Measurements from ENCODE around the gene VIPR2.

VIPR2 gene

GRCh38 chr7:159119026-159119741 lies 25.5 kb downstream of the VIPR2 start:
- FAIRE-seq, result no peak

DNA sequence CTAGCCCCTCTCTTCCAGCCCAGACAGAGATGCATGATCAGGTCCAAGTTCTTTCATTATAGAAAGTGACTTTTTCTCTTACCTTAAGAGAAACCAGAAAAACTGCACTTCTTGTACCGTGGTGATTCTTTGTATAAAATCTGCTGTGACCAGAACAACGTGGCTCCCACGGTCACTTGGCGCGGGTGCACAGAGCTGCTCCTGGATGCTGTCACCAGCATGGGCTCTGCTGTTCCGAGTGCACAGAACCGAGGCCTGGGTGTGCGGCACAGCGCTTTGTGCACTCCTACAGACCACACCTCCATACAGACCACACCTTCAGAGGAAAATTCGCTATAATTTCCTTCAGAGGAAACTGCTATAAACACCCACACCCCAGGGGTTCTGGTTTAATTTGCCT lies 26.0 kb downstream of the VIPR2 start:
- FAIRE-seq, result no peak

GRCh38 chr7:159118197-159118595 lies 26.5 kb downstream of the VIPR2 start:
- FAIRE-seq, result no peak

- no peak for FAIRE-seq
These were observed 27.1 kb downstream of the VIPR2 start for GRCh38 chr7:159117366-159118196.

- FAIRE-seq, result no peak
These were observed 27.9 kb downstream of the VIPR2 start for GRCh38 chr7:159116581-159117339.

DNA sequence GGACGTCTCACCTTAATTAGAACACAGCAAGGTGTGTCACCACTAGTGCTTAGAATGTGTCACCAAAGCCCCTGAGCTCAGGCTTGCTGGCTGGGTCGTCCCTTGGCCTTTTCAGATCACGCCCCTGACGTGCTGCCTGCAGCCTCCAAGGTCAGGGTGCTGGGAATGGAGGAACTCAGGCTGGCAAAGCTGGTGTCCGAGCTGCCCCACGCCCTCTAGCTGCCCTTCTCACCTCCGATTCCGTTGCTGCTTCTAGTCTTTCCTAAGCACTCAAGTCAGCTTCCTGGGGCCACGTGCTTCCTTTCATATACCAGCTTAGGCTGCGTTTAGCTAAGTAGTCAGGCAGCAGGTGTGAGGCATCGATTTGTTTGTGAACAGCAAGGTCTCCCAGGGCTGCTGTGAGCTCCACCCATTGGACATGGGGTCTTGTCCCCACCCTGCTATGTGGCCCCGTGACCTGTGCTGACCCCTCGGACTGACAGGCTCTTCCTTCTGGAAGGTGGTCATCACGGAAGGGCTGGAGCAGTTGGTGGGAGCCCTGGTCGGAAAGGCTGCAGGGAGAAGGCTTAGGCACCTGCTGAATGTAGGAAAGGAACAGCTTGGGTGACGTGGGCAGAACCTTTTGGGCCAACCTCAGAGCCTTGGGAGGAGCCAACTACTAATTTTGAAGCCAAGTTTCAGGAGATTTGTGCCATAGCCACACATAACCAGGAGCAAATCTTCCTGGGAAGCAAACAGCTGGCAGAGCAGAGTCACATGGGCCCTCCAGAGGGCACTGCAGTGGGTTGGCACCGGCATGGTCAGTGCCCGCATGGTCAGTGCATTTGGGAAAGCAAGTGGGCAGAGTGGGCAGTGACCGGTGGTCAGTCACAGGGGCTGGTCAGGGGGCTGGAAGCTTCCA lies 28.8 kb downstream of the VIPR2 start:
- no peak for FAIRE-seq

- no peak for FAIRE-seq
These were observed 29.7 kb downstream of the VIPR2 start for GRCh38 chr7:159114981-159115380.

GRCh38 chr7:159114096-159114495 lies 30.6 kb downstream of the VIPR2 start:
- no peak for FAIRE-seq

DNA sequence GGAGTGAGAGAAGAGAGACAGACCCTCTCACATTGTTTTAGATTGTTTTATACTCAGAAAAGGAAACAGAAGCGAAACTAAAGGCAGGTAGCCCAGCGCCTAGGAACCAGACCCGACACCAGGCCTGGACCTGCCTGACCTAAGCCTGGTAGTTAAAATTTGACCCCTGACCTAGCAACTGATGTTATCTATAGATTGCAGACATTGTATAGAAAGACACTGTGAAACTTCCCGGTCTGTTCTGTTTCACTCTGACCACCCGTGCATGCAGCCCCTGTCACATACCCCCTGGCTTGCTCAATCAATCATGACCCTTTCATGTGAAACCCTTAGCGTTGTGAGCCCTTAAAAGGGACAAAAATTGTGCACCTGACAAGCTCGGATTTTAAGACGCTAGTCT lies 31.6 kb downstream of the VIPR2 start:
- FAIRE-seq, result no peak

GRCh38 chr7:159112136-159113011 lies 32.3 kb downstream of the VIPR2 start:
- no peak for FAIRE-seq

GRCh38 chr7:159109653-159110035 lies 35.0 kb downstream of the VIPR2 start:
- FAIRE-seq, result no peak

GRCh38 chr7:159108941-159109652 lies 35.6 kb downstream of the VIPR2 start:
- FAIRE-seq, result no peak

DNA sequence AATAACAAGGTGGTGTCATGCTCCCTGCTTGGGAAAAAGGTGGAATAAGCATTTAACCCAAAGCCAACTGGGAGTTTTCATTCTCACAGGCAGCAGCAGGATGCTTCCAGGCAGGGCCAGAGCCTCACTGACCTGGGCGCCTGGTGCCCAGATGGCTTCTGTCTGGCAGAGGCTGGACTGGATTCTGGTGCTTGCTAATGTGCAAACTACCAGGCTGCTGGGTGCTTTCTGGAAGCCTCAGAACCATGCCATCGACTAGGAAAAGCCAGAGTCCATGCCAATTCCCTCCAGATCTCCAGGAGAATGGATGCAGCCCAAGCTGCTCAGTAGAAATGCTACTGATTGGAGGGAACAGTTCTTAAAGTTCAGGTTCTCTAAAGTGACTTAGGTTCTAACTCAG lies 36.2 kb downstream of the VIPR2 start:
- no peak for FAIRE-seq

- FAIRE-seq, result no peak
These were observed 37.3 kb downstream of the VIPR2 start for GRCh38 chr7:159107161-159107892.

DNA sequence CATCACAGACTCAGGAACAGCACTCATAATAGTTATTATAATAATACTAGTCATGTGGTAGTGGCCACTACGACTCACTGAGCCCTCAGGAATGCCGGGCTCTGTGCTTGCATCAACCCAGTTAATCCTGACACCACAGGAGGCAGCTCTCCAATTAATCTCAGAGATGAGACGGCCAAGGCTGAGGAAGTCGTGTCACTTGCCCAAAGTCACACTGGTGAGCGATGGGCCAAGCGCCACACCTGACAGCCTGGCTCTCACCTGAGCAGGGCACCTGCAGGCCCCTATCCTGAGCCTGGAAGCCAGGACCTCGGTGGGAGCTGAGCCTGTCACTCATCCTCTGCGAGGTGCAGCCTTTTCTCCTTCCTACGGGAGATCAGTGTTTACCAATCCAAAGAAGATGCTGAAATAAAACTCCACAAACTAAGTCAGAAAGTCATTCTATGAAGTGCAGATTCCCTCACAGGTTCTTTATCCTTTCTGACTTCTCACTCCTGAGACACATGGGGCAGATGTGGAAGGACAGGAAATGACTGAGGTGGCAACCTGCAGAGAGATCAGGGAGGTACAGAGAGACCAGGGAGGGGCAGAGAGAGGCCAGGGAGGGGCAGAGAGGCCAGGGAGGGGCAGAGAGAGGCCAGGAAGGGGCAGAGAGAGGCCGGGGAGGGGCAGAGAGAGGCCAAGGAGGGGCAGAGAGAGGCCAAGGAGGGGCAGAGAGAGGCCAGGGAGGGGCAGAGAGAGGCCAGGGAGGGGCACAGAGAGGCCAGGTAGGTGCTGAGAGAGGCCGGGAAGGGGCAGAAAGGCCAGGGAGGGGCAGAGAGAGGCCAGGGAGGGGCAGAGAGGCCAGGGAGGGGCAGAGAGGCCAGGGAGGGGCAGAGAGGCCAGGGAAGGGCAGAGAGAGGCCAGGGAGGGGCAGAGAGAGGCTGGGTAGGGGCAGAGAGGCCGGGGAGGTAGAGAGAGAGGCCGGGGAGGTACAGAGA lies 38.5 kb downstream of the VIPR2 start:
- FAIRE-seq, result no peak

DNA sequence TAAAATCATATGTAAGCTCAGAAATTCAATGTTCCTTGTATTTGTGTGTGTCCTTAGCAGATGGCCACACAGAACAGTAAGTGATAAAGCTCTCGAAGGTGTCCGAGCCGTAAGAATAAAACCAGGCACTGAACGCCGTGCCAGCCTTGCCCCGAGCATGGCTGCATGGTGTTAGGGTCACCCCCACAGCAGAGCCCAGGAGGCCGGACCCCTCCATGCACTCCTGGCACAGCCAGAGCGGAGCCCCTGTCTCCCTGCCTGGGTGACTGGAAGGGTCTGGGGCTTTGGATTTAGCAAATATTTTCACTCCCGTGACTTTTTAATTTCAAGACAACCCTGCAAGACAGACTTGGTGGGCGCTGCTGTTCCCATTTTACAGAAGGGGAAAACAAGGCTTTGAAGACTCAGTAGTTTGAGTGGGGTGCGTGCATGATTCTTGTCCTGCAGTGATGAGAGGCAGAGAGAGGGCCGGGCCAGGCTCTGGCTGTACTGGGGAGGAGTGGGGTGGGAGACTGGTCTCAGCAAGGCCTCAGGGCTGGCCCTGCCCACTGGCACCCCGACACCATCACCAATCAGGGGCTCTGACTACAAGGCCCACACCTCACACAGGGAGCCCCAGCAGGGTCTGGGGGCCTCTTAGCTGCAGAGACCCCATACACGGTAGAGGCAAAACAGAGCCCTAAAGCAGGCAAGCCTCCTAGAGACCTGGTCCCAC lies 39.4 kb downstream of the VIPR2 start:
- FAIRE-seq, result no peak

DNA sequence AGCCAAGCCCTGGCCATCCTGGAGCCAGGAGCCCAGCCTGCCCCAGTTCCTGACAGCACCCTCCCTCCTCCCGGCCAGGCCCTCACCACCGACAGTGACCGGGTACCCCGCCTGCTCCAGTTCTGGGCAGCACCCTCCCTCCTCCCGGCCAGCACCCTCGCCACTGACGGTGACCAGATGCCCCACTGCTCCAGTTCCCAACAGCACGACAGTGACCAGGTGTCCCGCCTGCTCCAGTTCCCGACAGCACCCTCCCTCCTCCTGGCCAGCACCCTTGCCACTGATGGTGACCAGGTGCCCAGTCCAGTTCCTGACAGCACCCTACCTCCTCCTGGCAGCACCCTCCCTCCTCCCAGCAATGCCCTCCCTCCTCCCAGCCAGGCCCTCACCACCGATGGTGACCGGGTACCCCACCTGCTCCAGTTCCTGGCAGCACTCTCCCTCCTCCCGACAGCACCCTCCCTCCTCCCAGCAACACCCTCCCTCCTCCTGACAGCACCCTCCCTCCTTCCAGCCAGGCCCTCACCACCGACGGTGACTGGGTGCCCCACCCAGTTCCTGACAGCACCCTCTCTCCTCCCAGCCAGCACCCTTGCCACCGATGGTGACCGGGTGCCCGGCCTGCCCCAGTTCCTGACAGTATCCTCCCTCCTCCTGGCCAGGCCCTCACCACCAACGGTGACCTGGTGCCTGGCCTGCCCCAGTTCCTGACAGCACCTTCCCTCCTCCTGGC lies 40.3 kb downstream of the VIPR2 start:
- no peak for FAIRE-seq

Data from colon (tissue), 2 donors.